GM19468 (cell line): ENCODE measurements around the gene APC2.

Experiments used
- ATAC-seq: cut with Tn5 transposase; IDR thresholded peaks from one replicate; pipeline ENCODE4 v1.9.1; 2021; ENCODE audit warnings: mild to moderate bottlenecking, moderate library complexity, moderate number of reproducible peaks; ENCODE audit not compliant: unreplicated experiment; ENCODE audit errors: extremely low read depth

The APC2 gene

DNA sequence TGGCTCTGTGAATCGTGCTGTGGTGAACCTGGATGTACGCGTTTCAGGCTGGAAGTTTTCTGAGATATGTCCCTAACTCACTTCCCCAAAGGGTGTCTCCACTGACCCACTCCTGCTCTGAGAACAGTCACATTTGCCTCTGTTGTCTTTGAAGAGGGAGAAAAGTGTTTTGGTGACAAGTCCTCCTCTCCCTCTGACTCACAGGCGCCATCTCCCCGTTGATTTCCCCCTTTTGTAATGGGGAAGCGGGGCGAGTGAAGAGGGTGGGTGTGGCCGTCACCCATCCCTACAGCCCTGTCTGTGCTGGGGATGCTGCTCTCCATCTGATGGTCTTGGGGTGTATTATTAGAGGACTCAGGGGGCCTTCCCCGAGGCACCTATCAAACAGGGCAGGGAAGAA, 9.6 kb downstream of the APC2 start:
- ATAC-seq = no peak

GRCh38 chr19:1460033-1460995, 10.4 kb downstream of the APC2 start:
- ATAC-seq = no peak

GRCh38 chr19:1461862-1462261, 11.9 kb downstream of the APC2 start:
- no peak for ATAC-seq

GRCh38 chr19:1465191-1466016, 15.5 kb downstream of the APC2 start:
- no peak for ATAC-seq

GRCh38 chr19:1466018-1466460, 16.1 kb downstream of the APC2 start:
- ATAC-seq = no peak

- no peak for ATAC-seq
These were observed 16.7 kb downstream of the APC2 start for GRCh38 chr19:1466461-1467214.

DNA sequence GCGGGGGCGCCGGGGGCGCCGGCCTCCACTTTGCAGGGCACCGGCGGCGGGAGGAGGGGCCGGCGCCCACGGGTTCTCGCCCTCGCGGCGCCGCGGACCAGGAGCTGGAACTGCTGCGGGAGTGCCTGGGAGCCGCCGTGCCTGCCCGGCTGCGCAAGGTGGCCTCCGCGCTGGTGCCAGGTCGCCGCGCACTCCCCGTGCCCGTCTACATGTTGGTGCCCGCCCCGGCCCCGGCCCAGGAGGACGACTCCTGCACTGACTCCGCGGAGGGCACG, 17.2 kb downstream of the APC2 start:
- no peak for ATAC-seq

GRCh38 chr19:1467490-1468273, 17.8 kb downstream of the APC2 start:
- no peak for ATAC-seq

DNA sequence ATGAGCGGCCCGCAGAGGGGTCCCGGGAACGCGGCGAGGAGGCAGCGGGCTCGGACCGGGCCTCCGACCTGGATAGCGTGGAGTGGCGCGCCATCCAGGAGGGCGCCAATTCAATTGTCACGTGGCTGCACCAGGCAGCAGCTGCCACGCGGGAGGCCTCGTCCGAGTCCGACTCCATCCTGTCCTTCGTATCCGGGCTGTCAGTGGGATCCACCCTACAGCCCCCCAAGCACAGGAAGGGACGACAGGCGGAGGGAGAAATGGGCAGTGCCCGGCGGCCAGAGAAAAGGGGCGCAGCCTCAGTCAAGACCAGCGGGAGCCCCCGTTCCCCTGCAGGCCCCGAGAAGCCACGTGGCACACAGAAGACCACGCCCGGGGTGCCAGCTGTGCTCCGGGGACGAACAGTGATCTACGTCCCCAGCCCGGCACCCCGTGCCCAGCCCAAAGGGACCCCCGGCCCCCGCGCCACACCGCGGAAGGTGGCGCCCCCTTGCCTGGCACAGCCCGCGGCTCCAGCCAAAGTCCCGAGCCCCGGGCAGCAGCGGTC, 18.4 kb downstream of the APC2 start:
- no peak for ATAC-seq

GRCh38 chr19:1468821-1469254, 18.9 kb downstream of the APC2 start:
- ATAC-seq = no peak

- ATAC-seq = no peak
These were observed 19.5 kb downstream of the APC2 start for GRCh38 chr19:1469255-1470054.

- ATAC-seq = no peak
These were observed 20.1 kb downstream of the APC2 start for GRCh38 chr19:1470055-1470304.

GRCh38 chr19:1470305-1471009, 20.5 kb downstream of the APC2 start:
- ATAC-seq = no peak

- no peak for ATAC-seq
These were observed 21.1 kb downstream of the APC2 start for GRCh38 chr19:1471010-1471514.

DNA sequence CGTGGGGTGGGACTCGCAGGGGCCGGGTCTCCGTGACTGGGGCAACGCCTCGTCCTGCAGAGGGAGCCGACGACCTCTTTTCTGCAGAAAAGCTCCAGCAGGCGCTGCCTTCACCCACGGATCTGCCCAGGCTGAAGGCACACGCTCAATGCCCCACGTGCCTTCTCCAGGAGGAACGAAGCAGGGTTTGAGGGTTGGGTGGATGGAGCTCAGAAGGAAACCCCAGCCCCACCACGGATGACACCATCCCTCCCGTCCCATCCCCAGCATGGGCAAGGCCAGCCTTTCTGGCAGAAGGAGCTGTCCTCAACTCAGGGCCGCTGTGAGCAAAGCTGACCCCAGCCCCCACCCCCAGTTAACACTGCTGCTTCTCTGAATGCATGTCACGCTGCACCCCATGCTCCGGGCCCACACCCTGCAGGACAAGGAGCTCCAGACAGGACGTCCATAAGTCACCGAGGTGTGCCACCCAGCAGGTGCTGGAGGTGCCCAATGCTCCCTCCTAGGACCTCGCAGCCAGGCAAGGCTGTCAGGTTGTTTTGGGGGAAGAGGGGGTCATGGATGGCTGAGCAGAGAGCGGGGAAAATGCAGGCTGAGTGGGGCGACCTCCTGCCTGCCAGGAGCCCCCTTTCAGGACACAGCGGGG, 21.7 kb downstream of the APC2 start:
- no peak for ATAC-seq

GRCh38 chr19:1472231-1473084, 22.5 kb downstream of the APC2 start:
- ATAC-seq = no peak
